ENCODE results near the gene CCR2.
"Not testable (repeated sequence)": the region's sequence is repeated elsewhere in the genome, so short reads cannot be mapped to it uniquely, and the experiment has no call there.

The CCR2 gene

DNA sequence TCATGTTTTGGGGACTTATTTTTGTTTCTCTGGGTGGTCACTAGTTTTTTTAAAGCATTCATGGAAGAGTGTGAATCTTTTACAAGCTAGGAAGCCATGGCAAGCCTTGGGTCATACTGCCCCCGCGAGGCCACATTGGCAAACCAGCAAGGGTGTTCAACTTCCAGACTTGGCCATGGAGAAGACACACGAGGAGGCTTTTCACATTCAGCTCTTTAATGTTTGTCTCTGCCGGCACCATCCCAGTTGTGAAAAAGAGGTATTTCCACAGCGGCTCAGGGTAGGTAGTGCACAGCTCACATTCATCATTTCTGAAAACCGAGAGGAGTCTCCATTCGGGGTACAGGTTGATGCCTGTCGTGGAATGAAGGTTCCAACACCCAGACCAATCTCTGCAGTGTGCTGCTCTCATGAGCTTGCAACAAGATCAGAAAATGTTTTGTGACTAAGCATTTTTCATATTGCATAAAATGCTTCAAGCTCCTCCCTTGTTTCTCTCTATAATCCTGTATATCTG, 24.6 kb downstream of the CCR2 start:
- DNase-seq (ENCODE audit: low read depth, low spot score), result peak; percentile 54
- Histone ChIP-seq H3K4me1 (ENCODE audit: control insufficient read depth, insufficient read depth, low read length) (no peaks in the 10 kb centered on the region), H3K9me3 (ENCODE audit: control insufficient read depth, insufficient read depth, low read length) (no peaks in the 10 kb centered on the region), H3K4me3 (ENCODE audit: low read length) (no peak overlapping the region), H3K27ac (ENCODE audit: low read length) (no peak overlapping the region), H3K36me3 (ENCODE audit: control insufficient read depth, insufficient read depth, low read length) (no peaks in the 10 kb centered on the region), H3K27me3 (ENCODE audit: control insufficient read depth, insufficient read depth, low read length) (no peaks in the 10 kb centered on the region)
- no CpG with 5 or more reads among the region's 8 CpGs for WGBS (ENCODE audit: insufficient coverage, insufficient read length)

DNA sequence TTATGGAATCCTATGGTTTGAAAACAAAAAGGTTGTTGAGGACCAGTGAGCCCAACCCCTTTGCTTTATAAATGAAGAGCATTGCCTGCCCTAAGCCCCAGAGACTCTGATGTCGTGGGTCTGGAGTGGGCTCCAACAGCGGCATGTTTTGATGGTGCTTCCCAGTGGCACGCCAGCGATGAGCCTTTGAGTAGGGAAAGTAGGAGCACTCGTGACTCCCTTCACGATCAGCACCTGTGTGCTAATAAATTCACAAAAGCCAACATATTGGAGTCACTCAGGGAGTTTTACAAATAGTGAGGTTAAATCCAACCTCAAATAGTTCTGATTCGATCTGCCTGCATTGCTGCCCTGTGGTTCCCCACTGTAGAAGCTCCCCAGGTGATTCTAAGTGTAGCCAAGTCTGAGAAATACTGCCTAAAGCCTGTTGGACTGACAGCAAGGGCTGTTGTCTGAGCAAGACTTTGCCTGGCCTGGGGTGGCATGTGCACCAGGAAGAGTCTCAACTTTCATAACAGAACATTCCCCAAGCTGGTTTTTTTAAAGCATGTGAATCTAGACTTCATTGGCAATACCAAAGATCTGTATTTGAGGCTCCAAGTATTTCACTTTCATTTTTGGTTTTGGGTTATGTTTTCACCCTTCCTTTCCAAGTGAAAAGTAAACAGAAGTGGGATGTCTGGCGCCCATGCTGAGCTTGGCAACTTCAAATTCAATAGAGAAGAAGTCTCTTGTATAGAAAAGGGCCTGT, 26.7 kb downstream of the CCR2 start:
- DNase-seq (ENCODE audit: low read depth, low spot score), result no peak

DNA sequence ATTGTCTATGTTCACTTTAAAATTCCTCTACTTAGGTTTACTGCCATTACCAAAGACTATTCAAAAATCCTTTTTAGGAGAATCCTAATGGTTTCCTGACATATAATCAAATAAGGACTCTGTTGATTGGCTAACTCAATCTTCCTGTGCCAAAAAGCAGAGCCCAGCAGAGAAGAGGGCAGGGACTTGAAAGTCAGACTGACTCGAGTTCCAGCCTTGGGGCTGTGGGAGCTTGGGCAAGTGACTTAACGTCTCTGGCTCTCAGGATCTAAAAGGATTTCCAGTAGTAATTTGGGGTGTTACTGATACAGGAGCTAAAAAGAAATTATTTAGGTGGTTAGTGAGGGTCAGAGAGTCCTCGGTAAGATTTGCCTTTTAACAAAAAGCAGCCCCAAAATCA, 27.7 kb downstream of the CCR2 start:
- Histone ChIP-seq H3K27ac (ENCODE audit: low read length) (no peak overlapping the region), H3K27me3 (ENCODE audit: control insufficient read depth, insufficient read depth, low read length) (no peaks in the 10 kb centered on the region), H3K4me1 (ENCODE audit: control insufficient read depth, insufficient read depth, low read length) (peaks cover 2% of the 10 kb centered on the region; the same call in 1 of the 2 replicates), H3K36me3 (ENCODE audit: control insufficient read depth, insufficient read depth, low read length) (no peaks in the 10 kb centered on the region; the same call in 1 of the 2 replicates), H3K4me3 (ENCODE audit: low read length) (no peak overlapping the region), H3K9me3 (ENCODE audit: control insufficient read depth, insufficient read depth, low read length) (no peaks in the 10 kb centered on the region)
- no peak for DNase-seq (ENCODE audit: low read depth, low spot score)
- no CpG with 5 or more reads among the region's 3 CpGs for WGBS (ENCODE audit: insufficient coverage, insufficient read length)

More for the DNA sequence above, 26.7 kb downstream of the CCR2 start:
- WGBS (ENCODE audit: insufficient coverage, insufficient read length), result no CpG with 5 or more reads among the region's 8 CpGs
- no peaks in the 10 kb centered on the region for H3K36me3 ChIP-seq (ENCODE audit: control insufficient read depth, insufficient read depth, low read length)
- no peak overlapping the region for H3K4me3 ChIP-seq (ENCODE audit: low read length)
- H3K27ac ChIP-seq (ENCODE audit: low read length), result no peak overlapping the region
- 0 out of 2 replicates have a peak, but pooled peaks cover 2% of the 10 kb centered on the region for H3K4me1 ChIP-seq (ENCODE audit: control insufficient read depth, insufficient read depth, low read length)
- H3K9me3 ChIP-seq (ENCODE audit: control insufficient read depth, insufficient read depth, low read length), result no peaks in the 10 kb centered on the region
- no peaks in the 10 kb centered on the region for H3K27me3 ChIP-seq (ENCODE audit: control insufficient read depth, insufficient read depth, low read length)

GRCh38 chr3:46383211-46383950, 29.5 kb downstream of the CCR2 start:
- no peaks in the 10 kb centered on the region; the same call in 1 of the 2 replicates for H3K36me3 ChIP-seq (ENCODE audit: control insufficient read depth, insufficient read depth, low read length)
- H3K27me3 ChIP-seq (ENCODE audit: control insufficient read depth, insufficient read depth, low read length), result no peaks in the 10 kb centered on the region
- no peaks in the 10 kb centered on the region for H3K9me3 ChIP-seq (ENCODE audit: control insufficient read depth, insufficient read depth, low read length)
- no peak overlapping the region for H3K4me3 ChIP-seq (ENCODE audit: low read length)
- no CpG with 5 or more reads among the region's 6 CpGs for WGBS (ENCODE audit: insufficient coverage, insufficient read length)
- no peak overlapping the region for H3K27ac ChIP-seq (ENCODE audit: low read length)
- peaks cover 2% of the 10 kb centered on the region; the same call in 1 of the 2 replicates for H3K4me1 ChIP-seq (ENCODE audit: control insufficient read depth, insufficient read depth, low read length)
- DNase-seq (ENCODE audit: low read depth, low spot score), result no peak

GRCh38 chr3:46383951-46384330, 30.0 kb downstream of the CCR2 start:
- no CpG with 5 or more reads among the region's 5 CpGs for WGBS (ENCODE audit: insufficient coverage, insufficient read length)
- Histone ChIP-seq H3K9me3 (ENCODE audit: control insufficient read depth, insufficient read depth, low read length) (no peaks in the 10 kb centered on the region), H3K27me3 (ENCODE audit: control insufficient read depth, insufficient read depth, low read length) (no peaks in the 10 kb centered on the region), H3K36me3 (ENCODE audit: control insufficient read depth, insufficient read depth, low read length) (no peaks in the 10 kb centered on the region; the same call in 1 of the 2 replicates), H3K4me3 (ENCODE audit: low read length) (no peak overlapping the region), H3K27ac (ENCODE audit: low read length) (no peak overlapping the region), H3K4me1 (ENCODE audit: control insufficient read depth, insufficient read depth, low read length) (peaks cover 2% of the 10 kb centered on the region; the same call in 1 of the 2 replicates)
- DNase-seq (ENCODE audit: low read depth, low spot score), result no peak

GRCh38 chr3:46386205-46386604, 32.3 kb downstream of the CCR2 start:
- Histone ChIP-seq H3K27me3 (ENCODE audit: control insufficient read depth, insufficient read depth, low read length) (no peaks in the 10 kb centered on the region), H3K4me3 (ENCODE audit: low read length) (no peak overlapping the region), H3K27ac (ENCODE audit: low read length) (no peak overlapping the region), H3K4me1 (ENCODE audit: control insufficient read depth, insufficient read depth, low read length) (peaks cover 2% of the 10 kb centered on the region; the same call in 1 of the 2 replicates), H3K9me3 (ENCODE audit: control insufficient read depth, insufficient read depth, low read length) (no peaks in the 10 kb centered on the region), H3K36me3 (ENCODE audit: control insufficient read depth, insufficient read depth, low read length) (no peaks in the 10 kb centered on the region; the same call in 1 of the 2 replicates)
- DNase-seq (ENCODE audit: low read depth, low spot score), result no peak
- no CpG with 5 or more reads among the region's 4 CpGs for WGBS (ENCODE audit: insufficient coverage, insufficient read length)

DNA sequence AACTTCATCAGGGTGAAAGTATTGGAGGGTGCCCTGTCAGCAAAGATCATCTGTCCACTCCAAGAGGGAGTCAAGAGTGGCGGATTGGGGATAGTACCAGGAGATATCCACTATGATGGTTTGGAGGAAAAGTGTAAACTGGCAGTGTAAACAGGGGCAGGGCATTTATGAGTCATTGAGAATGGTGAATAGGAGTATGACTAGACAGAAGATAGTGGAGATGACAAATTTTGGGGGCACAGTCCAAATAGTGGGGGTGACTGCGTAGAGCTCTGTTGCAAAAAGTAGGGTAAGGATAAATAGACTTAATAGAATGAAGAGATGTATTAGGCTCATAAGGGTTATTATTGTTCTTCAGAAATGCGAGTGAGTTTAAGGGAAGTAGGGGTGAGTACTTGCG, 34.9 kb downstream of the CCR2 start:
- not testable (repeated sequence) for H3K27ac ChIP-seq (ENCODE audit: low read length); H3K9me3 ChIP-seq (ENCODE audit: control insufficient read depth, insufficient read depth, low read length); H3K27me3 ChIP-seq (ENCODE audit: control insufficient read depth, insufficient read depth, low read length); H3K4me1 ChIP-seq (ENCODE audit: control insufficient read depth, insufficient read depth, low read length); DNase-seq (ENCODE audit: low read depth, low spot score); H3K4me3 ChIP-seq (ENCODE audit: low read length); H3K36me3 ChIP-seq (ENCODE audit: control insufficient read depth, insufficient read depth, low read length)
- no CpG with 5 or more reads among the region's 4 CpGs for WGBS (ENCODE audit: insufficient coverage, insufficient read length)

- H3K4me1 ChIP-seq (ENCODE audit: control insufficient read depth, insufficient read depth, low read length), result peaks cover 2% of the 10 kb centered on the region; the same call in 1 of the 2 replicates
- H3K27me3 ChIP-seq (ENCODE audit: control insufficient read depth, insufficient read depth, low read length), result no peaks in the 10 kb centered on the region
- no CpG with 5 or more reads among the region's 6 CpGs for WGBS (ENCODE audit: insufficient coverage, insufficient read length)
- no peaks in the 10 kb centered on the region for H3K9me3 ChIP-seq (ENCODE audit: control insufficient read depth, insufficient read depth, low read length)
- H3K27ac ChIP-seq (ENCODE audit: low read length), result no peak overlapping the region
- no peak overlapping the region for H3K4me3 ChIP-seq (ENCODE audit: low read length)
- no peak for DNase-seq (ENCODE audit: low read depth, low spot score)
- no peaks in the 10 kb centered on the region; the same call in 1 of the 2 replicates for H3K36me3 ChIP-seq (ENCODE audit: control insufficient read depth, insufficient read depth, low read length)
These were observed 35.4 kb downstream of the CCR2 start for GRCh38 chr3:46389306-46389705.

- H3K9me3 ChIP-seq (ENCODE audit: control insufficient read depth, insufficient read depth, low read length); DNase-seq (ENCODE audit: low read depth, low spot score); H3K4me1 ChIP-seq (ENCODE audit: control insufficient read depth, insufficient read depth, low read length); H3K27me3 ChIP-seq (ENCODE audit: control insufficient read depth, insufficient read depth, low read length); H3K27ac ChIP-seq (ENCODE audit: low read length); H3K4me3 ChIP-seq (ENCODE audit: low read length); H3K36me3 ChIP-seq (ENCODE audit: control insufficient read depth, insufficient read depth, low read length): not testable (repeated sequence)
- WGBS (ENCODE audit: insufficient coverage, insufficient read length), result no CpG with 5 or more reads among the region's 5 CpGs
These were observed 37.6 kb downstream of the CCR2 start for GRCh38 chr3:46391526-46391925.

GRCh38 chr3:46393011-46393410, 39.1 kb downstream of the CCR2 start:
- Histone ChIP-seq H3K4me3 (ENCODE audit: low read length) (no peak overlapping the region), H3K27ac (ENCODE audit: low read length) (no peak overlapping the region), H3K36me3 (ENCODE audit: control insufficient read depth, insufficient read depth, low read length) (no peaks in the 10 kb centered on the region), H3K9me3 (ENCODE audit: control insufficient read depth, insufficient read depth, low read length) (no peaks in the 10 kb centered on the region), H3K27me3 (ENCODE audit: control insufficient read depth, insufficient read depth, low read length) (no peaks in the 10 kb centered on the region), H3K4me1 (ENCODE audit: control insufficient read depth, insufficient read depth, low read length) (no peaks in the 10 kb centered on the region)
- no CpG with 5 or more reads among the region's 2 CpGs for WGBS (ENCODE audit: insufficient coverage, insufficient read length)
- no peak for DNase-seq (ENCODE audit: low read depth, low spot score)

All from iPS DF 6.9 (cell line).